IPS-NIHi7 (cell line): ENCODE results near the gene MOGAT3.

Experiments
- DNase-seq: peaks from one replicate; pipeline ENCODE4 v3.0.0; 2012; ENCODE audit warnings: mixed read lengths; ENCODE audit errors: extremely low spot score

The MOGAT3 gene

GRCh38 chr7:101233907-101234547 lies 33.2 kb upstream of the MOGAT3 start:
- DNase-seq, result no peak

- peak; percentile 81 for DNase-seq
These were observed 31.5 kb upstream of the MOGAT3 start for GRCh38 chr7:101232141-101232850.

GRCh38 chr7:101231644-101232043 lies 30.8 kb upstream of the MOGAT3 start:
- no peak for DNase-seq

GRCh38 chr7:101226721-101227120 lies 25.9 kb upstream of the MOGAT3 start:
- no peak for DNase-seq

- DNase-seq, result no peak
These were observed 24.8 kb upstream of the MOGAT3 start for GRCh38 chr7:101225650-101226049.

- DNase-seq, result no peak
These were observed 22.7 kb upstream of the MOGAT3 start for GRCh38 chr7:101223528-101223927.

- DNase-seq, result no peak
These were observed 21.5 kb upstream of the MOGAT3 start for GRCh38 chr7:101222275-101222830.

- DNase-seq, result no peak
These were observed 19.5 kb upstream of the MOGAT3 start for GRCh38 chr7:101220295-101220694.

GRCh38 chr7:101218236-101219125 lies 17.6 kb upstream of the MOGAT3 start:
- DNase-seq, result no peak

GRCh38 chr7:101217388-101218235 lies 16.8 kb upstream of the MOGAT3 start, which contains the start of the genes PLOD3 and ZNHIT1:
Gene PLOD3 (minus strand): TSS chr7:101217581. CDS start chr7:101217274, 307 bp downstream.
Gene ZNHIT1 (plus strand): TSS chr7:101218165. CDS start chr7:101218196, 31 bp downstream.
- DNase-seq, result peak; percentile 99

- DNase-seq, result no peak
These were observed 16.1 kb upstream of the MOGAT3 start for GRCh38 chr7:101216860-101217387.

GRCh38 chr7:101216001-101216859 lies 15.4 kb upstream of the MOGAT3 start:
- no peak for DNase-seq

- DNase-seq, result no peak
These were observed 11.2 kb upstream of the MOGAT3 start for GRCh38 chr7:101212014-101212413.

GRCh38 chr7:101211501-101211900 lies 10.7 kb upstream of the MOGAT3 start:
- no peak for DNase-seq

- no peak for DNase-seq
These were observed 9.3 kb upstream of the MOGAT3 start for GRCh38 chr7:101210143-101210542.

GRCh38 chr7:101208794-101209193 lies 8.0 kb upstream of the MOGAT3 start:
- no peak for DNase-seq

GRCh38 chr7:101207459-101207858 lies 6.6 kb upstream of the MOGAT3 start:
- no peak for DNase-seq

GRCh38 chr7:101206665-101207042 lies 5.8 kb upstream of the MOGAT3 start:
- no peak for DNase-seq

GRCh38 chr7:101205901-101206664 lies 5.2 kb upstream of the MOGAT3 start:
- no peak for DNase-seq
